ENCODE data around the gene PDXK.

GRCh38 chr21:43801006-43801783 is 82.3 kb downstream of the PDXK start:
- TF ChIP-seq CTCF (conservative IDR thresholded peaks at IDR 0.05) (no peak), EZH2 (IDR thresholded peaks at IDR 0.05; ENCODE audit: low read depth) (no peak)

Data from PC-9 (cell line).